IPS-18c (cell line): Measurements from ENCODE around the gene PRKN.

ENCODE experiments used
- H3K4me3 ChIP-seq: 2 replicates; pipeline ENCODE4 v1.7.0; 2013; ENCODE audit warnings: low read depth, mild to moderate bottlenecking, low read length, moderate library complexity; ENCODE audit not compliant: insufficient read depth
- H3K9me3 ChIP-seq: one replicate; pipeline ENCODE4 v1.6.1; 2013; ENCODE audit warnings: mild to moderate bottlenecking, low read length, moderate library complexity; ENCODE audit not compliant: control insufficient read depth, insufficient read depth

Gene PRKN

GRCh38 chr6:162727322-162728182 lies at the start of gene PRKN, which contains the start of gene PACRG:
Gene PRKN (minus strand): TSS chr6:162727766.
Gene PACRG (plus strand): TSS chr6:162727974.
- H3K9me3 ChIP-seq = no peaks in the 10 kb centered on the region
- peak within 1 kb of the TSS; percentile 81 for H3K4me3 ChIP-seq

- no peak overlapping the region for H3K4me3 ChIP-seq
- no peaks in the 10 kb centered on the region for H3K9me3 ChIP-seq
These were observed 49.5 kb upstream of the PRKN start for GRCh38 chr6:162777091-162777490.

DNA sequence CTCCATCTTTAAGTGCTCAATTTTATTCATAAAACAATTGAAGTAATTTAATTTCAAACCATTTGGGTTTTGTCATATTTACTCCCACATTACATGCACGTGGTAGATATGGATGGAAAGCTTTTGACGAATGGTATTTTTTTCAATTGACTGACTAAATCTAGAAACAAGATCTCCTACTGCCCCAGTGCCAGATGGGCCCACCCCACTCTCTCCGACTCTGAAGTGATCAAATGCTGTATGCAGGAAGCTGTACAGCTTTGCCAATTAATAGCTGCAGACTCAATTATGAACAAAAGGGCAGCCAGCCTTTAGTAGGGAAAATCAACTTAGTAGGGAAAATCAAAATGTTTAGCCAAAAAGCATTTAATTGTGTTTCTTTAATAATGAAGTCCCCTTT lies 46.4 kb upstream of the PRKN start:
- H3K9me3 ChIP-seq = no peaks in the 10 kb centered on the region

DNA sequence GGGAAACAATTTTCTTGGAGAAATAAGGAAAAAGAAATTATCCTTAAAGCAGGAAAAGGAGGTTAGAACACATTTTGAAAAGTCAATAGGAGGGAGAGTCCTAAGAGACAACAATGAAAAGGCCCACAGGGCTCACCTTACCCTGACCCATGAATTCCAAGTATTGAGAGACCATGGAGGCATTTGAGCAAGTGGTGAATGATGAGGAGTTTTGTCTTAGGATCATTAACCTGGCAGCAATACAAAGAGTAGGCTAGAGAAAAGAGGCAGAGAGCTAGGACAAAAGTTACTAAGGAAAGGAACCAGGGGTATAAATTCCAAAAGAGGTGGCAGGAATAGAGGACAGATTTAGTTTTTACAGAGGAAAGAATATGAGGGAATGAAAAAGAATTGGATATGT lies 44.9 kb upstream of the PRKN start:
- H3K4me3 ChIP-seq = no peak overlapping the region
- H3K9me3 ChIP-seq = no peaks in the 10 kb centered on the region

More for the DNA sequence above, 46.4 kb upstream of the PRKN start:
- H3K4me3 ChIP-seq = no peak overlapping the region

DNA sequence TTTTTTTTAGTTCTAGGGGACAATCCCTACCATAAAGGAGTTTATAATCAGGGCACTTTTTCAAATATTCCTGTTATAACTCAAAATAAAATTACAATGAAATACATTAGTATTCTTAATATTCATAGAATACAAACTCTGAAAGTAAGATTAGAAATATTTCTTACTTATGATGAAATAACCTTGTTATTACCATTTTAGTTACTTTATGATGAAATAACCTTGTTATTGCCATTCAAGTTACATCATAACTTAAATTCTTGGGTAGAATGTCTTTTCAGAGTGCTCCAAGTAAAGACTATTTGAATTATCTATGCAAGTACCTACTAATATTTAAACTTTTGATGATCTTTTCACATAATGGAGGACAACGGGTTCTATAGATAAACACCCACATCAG lies 43.4 kb upstream of the PRKN start:
- Histone ChIP-seq H3K9me3 (no peaks in the 10 kb centered on the region), H3K4me3 (no peak overlapping the region)

DNA sequence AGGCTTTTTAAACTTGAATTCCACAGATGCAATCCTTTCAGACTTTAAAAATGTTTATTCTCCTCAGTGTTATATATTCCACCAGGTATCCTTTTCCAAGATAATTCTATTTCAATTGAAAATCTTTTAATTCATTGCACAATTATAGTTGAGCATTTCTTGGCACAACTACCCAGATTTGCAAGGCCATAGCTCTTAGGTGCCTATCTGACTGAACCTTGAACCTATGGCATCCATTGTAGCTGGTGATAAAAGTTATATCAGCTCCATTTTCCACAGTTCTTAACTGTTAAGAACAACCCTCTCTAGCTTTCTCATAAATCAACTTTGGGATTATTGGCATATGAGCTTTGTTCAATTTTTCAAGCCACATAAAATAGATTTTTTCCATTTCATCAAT lies 42.6 kb upstream of the PRKN start:
- H3K4me3 ChIP-seq = no peak overlapping the region
- H3K9me3 ChIP-seq = no peaks in the 10 kb centered on the region

DNA sequence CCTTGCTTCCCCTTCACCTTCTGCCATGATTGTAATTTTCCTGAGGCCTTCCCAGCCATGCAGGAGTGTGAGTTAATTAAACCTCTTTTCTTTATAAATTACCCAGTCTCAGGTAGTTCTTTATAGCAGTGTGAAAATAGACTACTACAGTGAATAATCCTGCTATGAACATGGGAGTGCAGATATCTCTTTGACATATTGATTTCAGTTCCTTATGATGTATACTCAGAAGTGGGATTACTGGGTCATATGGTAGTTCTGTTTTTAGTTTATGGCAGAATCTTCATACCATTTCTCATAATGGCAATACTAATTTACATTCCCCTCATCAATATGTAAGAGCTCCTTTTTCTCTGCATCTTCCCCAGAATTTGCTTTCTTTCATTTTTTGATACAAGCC lies 26.2 kb upstream of the PRKN start:
- H3K9me3 ChIP-seq = no peaks in the 10 kb centered on the region
- H3K4me3 ChIP-seq = no peak overlapping the region

GRCh38 chr6:162751211-162751859 lies 23.8 kb upstream of the PRKN start:
- Histone ChIP-seq H3K9me3 (no peaks in the 10 kb centered on the region), H3K4me3 (no peak overlapping the region)

- H3K4me3 ChIP-seq = no peak overlapping the region
- H3K9me3 ChIP-seq = no peaks in the 10 kb centered on the region
These were observed 23.2 kb upstream of the PRKN start for GRCh38 chr6:162750776-162751175.

GRCh38 chr6:162736961-162737360 lies 9.4 kb upstream of the PRKN start:
- Histone ChIP-seq H3K9me3 (no peaks in the 10 kb centered on the region), H3K4me3 (no peak overlapping the region)

GRCh38 chr6:162733489-162733888 lies 5.9 kb upstream of the PRKN start:
- H3K9me3 ChIP-seq = no peaks in the 10 kb centered on the region
- peak overlapping the region; percentile 12; the same call in 1 of the 2 replicates for H3K4me3 ChIP-seq

DNA sequence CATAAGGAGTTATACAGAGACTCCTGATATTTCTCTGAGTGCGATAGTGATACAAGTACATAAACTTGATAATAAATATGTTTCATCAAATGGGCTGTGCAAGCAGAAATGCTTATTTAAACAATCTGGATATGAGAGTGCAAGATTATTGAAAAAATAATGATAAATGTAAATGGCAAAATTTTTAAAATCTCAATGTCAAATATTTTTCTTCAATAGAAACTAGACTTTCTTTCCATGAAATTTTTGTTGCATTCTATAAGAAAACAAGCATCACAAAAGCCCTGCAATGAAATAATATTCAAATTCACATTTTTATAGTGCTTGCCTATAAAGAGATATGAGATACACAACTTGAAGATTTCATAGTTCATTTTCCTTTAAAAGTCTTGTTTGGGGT lies 2.9 kb upstream of the PRKN start:
- H3K9me3 ChIP-seq = no peaks in the 10 kb centered on the region
- H3K4me3 ChIP-seq = no peak overlapping the region

GRCh38 chr6:162728706-162729105 lies 1.1 kb upstream of the PRKN start:
- no peak overlapping the region for H3K4me3 ChIP-seq
- H3K9me3 ChIP-seq = no peaks in the 10 kb centered on the region

DNA sequence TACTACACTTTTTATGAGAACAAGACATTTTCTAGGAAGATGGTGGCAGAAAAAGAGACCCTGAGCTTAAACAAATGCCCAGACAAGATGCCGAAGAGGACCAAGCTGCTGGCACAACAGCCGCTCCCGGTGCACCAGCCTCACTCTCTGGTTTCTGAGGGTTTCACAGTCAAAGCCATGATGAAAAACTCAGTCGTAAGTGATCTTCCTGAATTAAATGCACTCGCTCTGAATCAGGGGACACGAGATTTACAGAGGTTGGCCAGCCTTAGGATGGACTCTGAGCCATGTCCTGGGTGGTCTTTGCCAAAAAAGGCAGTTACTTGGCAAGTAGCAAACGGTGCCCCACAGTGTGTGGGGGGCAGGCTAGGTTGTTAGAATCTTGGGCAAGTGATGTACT lies 631 bp upstream of the PRKN start:
- Histone ChIP-seq H3K9me3 (no peaks in the 10 kb centered on the region), H3K4me3 (no peak overlapping the region; the same call in 1 of the 2 replicates)

GRCh38 chr6:162726947-162727321 lies 632 bp downstream of the PRKN start:
- no peaks in the 10 kb centered on the region for H3K9me3 ChIP-seq
- H3K4me3 ChIP-seq = peak overlapping the region; percentile 81

GRCh38 chr6:162722633-162723032 lies 4.9 kb downstream of the PRKN start:
- H3K4me3 ChIP-seq = no peak overlapping the region
- H3K9me3 ChIP-seq = peaks cover 2% of the 10 kb centered on the region

DNA sequence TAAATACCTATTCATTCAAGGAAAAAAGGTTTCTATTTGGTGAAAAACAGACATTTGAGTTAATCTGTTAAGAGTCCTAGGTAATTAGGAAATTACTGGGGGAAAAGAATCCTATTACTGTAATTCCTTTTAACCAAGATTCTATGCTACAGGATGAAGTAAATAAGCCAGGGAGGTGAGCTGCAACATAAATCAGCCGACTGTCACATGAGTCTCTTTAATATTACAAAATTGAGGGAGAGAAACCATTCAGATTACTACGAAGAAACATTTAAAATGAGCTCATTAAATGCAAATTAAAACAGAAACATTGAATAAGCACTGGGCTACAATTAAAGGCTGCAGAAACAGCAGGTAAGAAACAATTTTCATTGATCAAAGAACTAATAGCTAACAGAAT lies 5.3 kb downstream of the PRKN start:
- Histone ChIP-seq H3K9me3 (peaks cover 2% of the 10 kb centered on the region), H3K4me3 (no peak overlapping the region)

DNA sequence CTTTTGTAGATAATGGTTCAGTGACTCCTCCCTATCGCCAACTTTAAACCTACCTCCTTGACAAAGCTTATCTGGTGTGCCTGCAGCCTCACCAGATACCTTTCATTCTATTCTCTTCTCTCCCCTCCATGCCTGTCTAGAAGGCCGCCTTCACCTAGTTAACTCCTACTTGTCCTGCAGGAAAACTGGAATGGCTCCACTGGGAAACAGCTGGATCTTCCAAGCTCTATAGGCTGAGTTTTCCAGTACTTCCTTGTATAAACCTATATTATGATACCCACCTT lies 6.2 kb downstream of the PRKN start:
- Histone ChIP-seq H3K4me3 (no peak overlapping the region), H3K9me3 (peaks cover 2% of the 10 kb centered on the region)

DNA sequence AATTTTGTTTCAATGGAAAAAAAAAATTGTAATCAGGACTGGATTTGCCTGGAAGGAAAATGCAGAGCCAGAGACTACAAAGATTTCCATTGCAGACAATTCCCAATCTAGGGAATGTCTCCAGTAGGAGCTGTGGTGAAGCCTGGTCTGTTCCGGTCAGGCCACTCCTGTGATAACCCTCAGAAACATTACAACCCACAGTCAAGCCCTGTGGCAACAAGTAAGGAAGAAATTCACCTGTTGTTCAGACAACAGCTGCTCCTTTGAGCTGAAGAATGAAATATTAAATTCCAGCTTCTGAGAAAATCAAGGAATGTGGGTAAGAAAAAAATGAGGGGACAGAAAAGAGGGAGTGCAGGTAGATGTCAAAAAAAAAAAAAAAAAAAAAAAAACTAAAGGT lies 8.0 kb downstream of the PRKN start:
- Histone ChIP-seq H3K9me3 (peaks cover 2% of the 10 kb centered on the region), H3K4me3 (no peak overlapping the region)
